Measurements from ENCODE around the gene LAMA2. TPM values are rescaled to one million over a fixed set of nuclear protein-coding genes. Genes with fewer than 3 reads are reported as not detected.
"Not testable (repeated sequence)": the region's sequence is repeated elsewhere in the genome, so short reads cannot be mapped to it uniquely, and the experiment has no call there.

Gene LAMA2
- polyA plus RNA-seq, 10 donors: 124 to 174 (median 146) TPM

DNA sequence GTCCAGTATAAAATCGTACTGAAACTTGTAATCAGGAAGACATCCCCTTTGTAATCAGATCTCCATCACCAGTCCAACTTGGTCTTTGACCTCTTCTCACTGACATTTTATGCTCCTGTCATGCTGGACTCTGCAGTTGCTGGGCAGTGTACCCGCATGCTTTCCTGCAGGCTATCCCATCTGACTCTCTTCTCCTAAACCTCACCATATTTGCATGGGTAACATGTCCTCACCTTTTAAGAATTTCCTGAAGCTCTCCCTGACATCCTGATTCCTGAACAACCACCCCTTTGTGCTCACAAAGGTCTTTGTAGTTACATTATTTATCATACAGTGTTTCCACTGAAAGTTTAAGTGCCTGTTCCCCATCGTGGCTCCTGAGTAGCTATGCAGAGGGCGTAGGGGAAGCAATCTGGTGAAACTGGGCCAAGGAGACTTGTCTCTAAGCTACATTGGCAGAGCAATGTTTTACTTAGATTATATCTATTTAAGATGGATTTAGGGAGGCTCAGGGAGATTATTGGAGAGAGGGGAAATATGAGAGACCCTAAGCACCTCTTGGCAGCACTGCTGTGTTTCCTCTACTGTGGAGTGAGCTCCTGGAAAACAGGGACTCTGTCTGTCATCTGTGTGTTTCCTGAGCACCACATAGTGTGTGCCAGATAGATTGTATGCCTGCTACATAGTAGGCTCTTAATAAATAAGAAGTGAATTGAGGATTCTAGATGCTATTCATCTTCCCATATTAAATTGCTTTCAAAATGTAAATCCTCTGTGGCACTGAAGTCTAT, 124.0 kb downstream of the LAMA2 start:
- DNase-seq: no peak

DNA sequence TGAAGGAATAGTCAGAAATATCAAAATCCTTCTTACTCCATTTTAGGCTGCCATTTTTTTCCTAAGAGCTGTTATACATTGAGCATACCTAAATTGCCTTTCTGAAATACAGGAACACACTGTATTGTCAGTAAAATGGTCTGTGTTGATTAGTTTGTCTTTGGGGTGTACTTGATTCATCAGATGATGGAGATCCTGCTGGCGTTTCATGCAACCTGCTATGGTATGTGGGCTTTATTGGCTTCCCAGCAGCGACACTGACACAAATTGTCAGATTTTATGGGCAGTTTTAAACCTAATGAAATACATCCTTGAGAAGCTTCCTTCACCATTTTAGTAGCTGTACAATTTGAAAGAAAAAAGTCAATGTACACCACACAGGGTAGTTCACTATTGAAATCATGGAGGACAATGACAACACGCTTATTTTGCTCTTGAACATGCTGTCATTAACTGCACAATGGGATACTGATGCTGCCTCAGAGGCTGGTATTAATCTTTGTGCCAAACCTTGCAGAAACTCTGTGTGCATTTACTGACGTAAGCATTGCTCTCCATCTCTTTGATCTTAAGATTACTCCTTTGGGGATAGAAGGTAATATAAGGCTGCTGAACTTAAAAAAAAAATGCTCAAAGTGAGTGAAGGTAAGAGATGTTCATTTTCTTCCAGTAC, 124.9 kb downstream of the LAMA2 start:
- DNase-seq: no peak

GRCh38 chr6:129008591-129008990, 125.7 kb downstream of the LAMA2 start:
- peak; percentile 16 to 54 (median 37) for DNase-seq

GRCh38 chr6:129009851-129010250, 126.9 kb downstream of the LAMA2 start:
- DNase-seq: peak in 1 of 3 donors; percentile 19

GRCh38 chr6:129014302-129014701, 131.4 kb downstream of the LAMA2 start:
- DNase-seq: no peak

DNA sequence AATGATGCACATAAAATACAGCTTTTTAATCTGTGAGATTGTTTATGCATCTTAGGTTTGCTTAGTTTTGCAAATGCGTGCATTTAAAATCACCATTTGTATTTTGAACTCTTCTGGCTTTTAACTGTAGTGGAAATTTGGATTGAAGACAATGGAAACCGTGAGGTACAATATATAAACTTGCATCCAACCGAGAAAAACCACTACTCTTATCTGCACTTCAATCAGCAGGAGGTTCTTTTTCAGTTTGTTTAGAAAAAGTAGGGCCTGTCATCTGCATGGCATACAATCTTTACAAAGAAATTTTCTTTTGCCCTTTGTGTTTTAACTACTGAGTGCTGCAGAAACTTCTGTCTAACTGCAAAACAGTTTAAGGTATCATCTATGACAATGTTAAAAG, 132.8 kb downstream of the LAMA2 start:
- DNase-seq: no peak

DNA sequence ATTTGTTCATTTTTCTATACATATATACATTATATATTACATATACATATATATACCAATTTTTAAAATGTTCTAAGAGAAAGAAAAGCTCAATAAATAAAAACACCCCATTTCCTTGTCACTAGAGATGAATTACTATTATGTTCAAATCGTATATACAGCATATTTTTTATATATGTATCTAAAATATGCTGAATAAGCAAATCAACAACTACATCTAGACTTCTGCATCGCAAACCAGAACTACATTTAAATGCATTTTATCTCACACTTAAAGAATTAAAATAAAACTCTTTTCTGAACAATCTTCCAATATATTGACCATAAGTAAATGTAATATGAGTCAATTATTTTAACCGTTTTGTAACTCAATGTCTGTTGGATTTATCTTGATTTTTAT, 133.9 kb downstream of the LAMA2 start:
- no peak for DNase-seq

- DNase-seq: no peak
Measured at GRCh38 chr6:129022011-129022553, 139.1 kb downstream of the LAMA2 start.

DNA sequence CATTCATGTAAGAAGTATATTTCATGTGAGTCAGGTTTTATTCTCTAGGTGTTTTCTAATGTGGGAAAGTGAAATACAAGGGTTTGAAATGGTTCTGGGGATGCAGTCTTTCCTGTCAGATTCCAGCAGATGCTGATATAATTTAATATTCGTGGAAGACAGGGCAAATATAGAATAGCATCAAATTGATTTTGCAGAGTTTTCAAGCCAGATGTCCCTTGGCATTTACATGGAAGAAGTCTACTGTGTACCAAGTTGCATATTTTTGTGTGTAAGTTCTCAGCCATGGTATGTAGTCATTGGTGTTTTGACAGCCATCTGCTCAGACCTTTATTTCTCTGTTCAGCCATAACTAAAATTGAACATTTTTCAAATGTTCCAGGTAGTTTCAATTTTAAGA, 143.7 kb downstream of the LAMA2 start:
- no peak for DNase-seq

DNA sequence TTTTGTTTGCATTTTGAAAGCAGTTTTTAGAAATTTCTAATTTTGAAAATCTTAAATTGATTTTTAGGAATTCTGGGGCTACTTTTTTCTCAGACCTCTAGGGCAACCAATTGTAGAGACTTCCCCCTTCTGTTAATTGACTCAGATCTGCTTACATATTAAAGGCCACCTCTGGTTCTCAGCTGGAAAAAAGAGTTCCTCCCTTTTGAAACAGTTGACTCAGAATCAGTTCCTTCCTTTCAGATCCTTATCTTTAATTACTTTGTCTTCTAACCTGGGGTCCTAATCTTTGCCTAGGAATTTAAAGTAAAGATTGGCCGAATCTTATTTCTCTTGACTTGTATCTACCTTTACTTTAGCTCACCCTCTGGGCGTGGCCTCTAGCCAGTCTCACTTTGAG, 146.8 kb downstream of the LAMA2 start:
- no peak for DNase-seq

DNA sequence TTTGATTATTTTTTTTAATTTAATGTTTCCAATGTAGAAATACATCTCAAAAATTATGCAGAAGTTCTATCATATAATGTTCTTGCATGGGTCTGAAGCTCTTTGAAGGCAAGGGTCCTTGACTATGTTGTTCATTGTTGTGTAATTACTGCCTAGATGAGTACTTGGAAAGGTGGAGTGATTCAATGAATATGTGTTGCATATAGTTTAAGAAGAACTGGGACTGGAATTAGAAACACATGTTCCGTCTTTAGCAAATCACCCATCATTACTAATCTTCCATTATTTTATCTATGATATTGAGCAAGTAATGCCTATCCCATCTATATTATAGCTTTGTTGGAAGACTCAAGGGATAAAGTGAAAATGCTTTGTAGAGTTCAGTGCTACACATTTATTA, 147.3 kb downstream of the LAMA2 start:
- DNase-seq: no peak

DNA sequence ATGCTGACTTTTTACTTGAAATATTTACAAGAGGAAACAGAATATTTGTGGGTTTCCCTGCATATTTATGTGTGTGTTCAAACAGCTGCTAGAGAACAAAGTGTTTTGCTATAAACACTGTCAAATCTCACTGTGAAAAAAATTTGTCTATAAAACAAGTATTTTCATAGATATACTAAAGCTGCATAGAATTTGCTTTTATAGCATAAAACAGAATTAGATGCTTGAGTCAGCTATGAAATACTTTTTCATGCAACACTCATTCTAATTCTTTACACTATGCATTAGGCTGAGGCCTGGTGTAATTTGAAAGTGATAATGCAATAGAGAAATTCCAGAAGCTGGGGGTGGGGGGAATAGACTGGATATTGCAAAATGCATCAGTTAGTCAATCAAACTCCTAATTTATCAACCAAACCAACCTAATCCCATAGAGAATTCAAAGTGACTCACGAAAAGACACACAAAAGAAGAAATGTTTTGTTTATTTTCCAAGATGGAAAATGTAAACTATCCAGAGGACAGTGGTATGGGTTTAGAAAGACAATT, 148.2 kb downstream of the LAMA2 start:
- peak in 2 of 3 donors; percentile 28 to 31 for DNase-seq

GRCh38 chr6:129032602-129033001, 149.7 kb downstream of the LAMA2 start:
- DNase-seq: peak; percentile 59 to 84 (median 62)

DNA sequence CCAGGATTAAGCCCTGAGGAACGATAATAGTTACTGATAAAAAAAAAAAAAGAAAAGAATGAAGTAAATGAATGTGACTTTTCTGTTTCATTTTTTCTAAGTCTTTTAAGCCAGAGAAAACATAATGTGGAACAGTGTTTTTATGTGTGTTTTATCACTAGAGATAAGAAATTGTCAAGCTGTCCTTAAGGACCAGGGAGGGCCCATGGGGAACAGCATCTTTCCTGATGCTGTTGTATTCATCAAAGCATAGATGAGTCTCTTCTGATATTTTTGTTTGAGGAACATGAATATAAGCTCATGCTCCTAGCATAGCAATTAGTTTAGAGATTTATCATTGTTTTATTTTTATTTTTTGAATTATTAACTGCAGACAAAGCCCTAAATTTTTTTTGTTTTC, 150.2 kb downstream of the LAMA2 start:
- peak in 1 of 3 donors; percentile 42 for DNase-seq

- peak in 1 of 3 donors; percentile 31 for DNase-seq
Measured at GRCh38 chr6:129033581-129033980, 150.6 kb downstream of the LAMA2 start.

GRCh38 chr6:129041563-129041962, 158.6 kb downstream of the LAMA2 start:
- no peak for DNase-seq

- DNase-seq: no peak
Measured at GRCh38 chr6:129046526-129046925, 163.6 kb downstream of the LAMA2 start.

- DNase-seq: no peak
Measured at GRCh38 chr6:129047834-129048233, 164.9 kb downstream of the LAMA2 start.

GRCh38 chr6:129050086-129050485, 167.1 kb downstream of the LAMA2 start:
- no peak for DNase-seq

- DNase-seq: not testable (repeated sequence)
Measured at GRCh38 chr6:129053143-129053542, 170.2 kb downstream of the LAMA2 start.

GRCh38 chr6:129055796-129056195, 172.9 kb downstream of the LAMA2 start:
- no peak for DNase-seq

- no peak for DNase-seq
Measured at GRCh38 chr6:129059650-129060049, 176.7 kb downstream of the LAMA2 start.

GRCh38 chr6:129069006-129069405, 186.1 kb downstream of the LAMA2 start:
- peak in 1 of 3 donors; percentile 19 for DNase-seq

Measured in muscle of back (tissue), 11 donors.